Activated naive CD4-positive, alpha-beta T cell treated with anti-CD3 and anti-CD28 coated beads, Interleukin-2, amount 10 ng/mL, durations not matched to agents 7 days and 5 days (primary cell): ENCODE data around the gene ERBB3.

Experiments
- CTCF ChIA-PET: fragments of 350-600 bp; sonication (Branson Sonifier 250); formaldehyde crosslinking; loops from one replicate; lab custom pipeline; 2021; ENCODE audit warnings: antibody characterized with exemption; lab: Charles Lee
- DNase-seq: peaks from one replicate; pipeline ENCODE4 v3.0.0-alpha.2; 2020
- H3K27ac Mint-ChIP-seq: one replicate; pipeline ENCODE4 v1.8.0; 2021; ENCODE audit warnings: mild to moderate bottlenecking, moderate library complexity, mixed read lengths
- H3K27me3 Mint-ChIP-seq: one replicate; pipeline ENCODE4 v1.8.0; 2021; ENCODE audit warnings: mild to moderate bottlenecking, mixed read lengths
- H3K36me3 Mint-ChIP-seq: one replicate; pipeline ENCODE4 v1.8.0; 2021; ENCODE audit warnings: mixed read lengths
- H3K4me1 Mint-ChIP-seq: one replicate; pipeline ENCODE4 v1.8.0; 2021; ENCODE audit warnings: mixed read lengths
- H3K4me3 Mint-ChIP-seq: one replicate; pipeline ENCODE4 v1.8.0; 2021; ENCODE audit warnings: mild to moderate bottlenecking, moderate library complexity, mixed read lengths
- H3K9me3 Mint-ChIP-seq: one replicate; pipeline ENCODE4 v1.8.0; 2021; ENCODE audit warnings: mixed read lengths

ERBB3 gene

DNA sequence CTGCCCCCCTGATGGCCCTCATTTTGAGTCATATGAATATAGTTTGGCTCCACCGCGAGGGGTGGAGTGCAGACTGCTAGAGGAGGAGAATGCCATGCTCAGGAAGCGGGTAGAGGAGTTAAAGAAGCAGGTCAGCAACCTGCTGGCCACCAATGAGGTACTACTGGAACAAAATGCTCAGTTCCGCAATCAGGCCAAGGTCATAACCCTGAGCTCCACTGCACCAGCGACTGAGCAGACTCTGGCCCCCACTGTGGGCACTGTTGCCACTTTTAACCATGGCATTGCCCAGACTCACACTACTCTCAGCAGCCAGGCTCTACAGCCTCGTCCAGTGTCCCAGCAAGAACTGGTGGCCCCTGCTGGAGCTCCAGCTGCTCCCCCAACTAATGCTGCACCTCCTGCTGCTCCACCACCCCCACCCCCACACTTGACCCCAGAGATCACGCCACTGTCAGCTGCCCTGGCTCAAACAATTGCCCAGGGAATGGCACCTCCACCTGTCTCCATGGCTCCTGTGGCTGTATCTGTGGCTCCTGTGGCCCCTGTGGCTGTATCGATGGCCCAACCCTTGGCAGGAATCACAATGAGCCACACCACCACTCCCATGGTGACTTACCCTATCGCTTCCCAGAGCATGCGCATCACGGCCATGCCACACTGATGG, 41.4 kb downstream of the ERBB3 start:
- Mint-ChIP-seq H3K9me3 (no peaks in the 10 kb centered on the region), H3K4me1 (peaks cover 60% of the 10 kb centered on the region), H3K36me3 (peaks cover 30% of the 10 kb centered on the region)

GRCh38 chr12:56122637-56123036, 42.7 kb downstream of the ERBB3 start:
- H3K9me3 Mint-ChIP-seq, result no peaks in the 10 kb centered on the region
- no peak for DNase-seq
- no peak overlapping the region for H3K4me3 Mint-ChIP-seq
- H3K4me1 Mint-ChIP-seq, result peaks cover 69% of the 10 kb centered on the region
- H3K27ac Mint-ChIP-seq, result no peak overlapping the region
- peaks cover 1% of the 10 kb centered on the region for H3K27me3 Mint-ChIP-seq
- CTCF ChIA-PET, result interaction anchor here (1.1 to 3.5 kb wide), 2 partner anchors 66 to 70 kb away, joined by 3 to 31 read pairs; partner anchors contain the start of gene SMARCC2
- H3K36me3 Mint-ChIP-seq, result peaks cover 17% of the 10 kb centered on the region

More for the DNA sequence above, 41.4 kb downstream of the ERBB3 start:
- Mint-ChIP-seq H3K27me3 (no peaks in the 10 kb centered on the region), H3K4me3 (no peak overlapping the region), H3K27ac (no peak overlapping the region)
- CTCF ChIA-PET, result interaction anchor here (0.7 to 5.2 kb wide), 2 partner anchors 40 to 69 kb away, joined by 3 to 87 read pairs; partner anchors contain the start of gene SMARCC2
- DNase-seq, result no peak

DNA sequence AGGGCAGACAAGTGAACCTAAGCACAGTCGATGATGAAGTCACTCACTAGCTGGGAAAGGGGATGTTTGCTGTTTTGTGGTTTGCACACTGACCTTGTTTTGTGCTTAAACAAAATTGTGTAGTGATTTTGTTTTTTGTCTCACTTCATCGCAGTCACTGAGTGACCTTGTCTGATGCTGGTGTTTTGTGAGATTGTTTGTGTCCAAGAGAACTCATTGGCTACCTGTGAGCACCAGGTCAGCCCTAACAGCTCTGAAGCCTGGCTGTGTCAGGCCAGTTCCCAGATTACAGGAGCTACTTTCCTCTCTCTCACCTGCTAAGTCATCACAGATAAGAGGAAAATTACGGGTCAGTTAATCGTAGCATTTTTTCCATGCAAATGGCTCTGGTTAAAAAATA, 44.2 kb downstream of the ERBB3 start:
- DNase-seq, result no peak
- H3K4me1 Mint-ChIP-seq, result peaks cover 59% of the 10 kb centered on the region
- H3K36me3 Mint-ChIP-seq, result peaks cover 21% of the 10 kb centered on the region
- peaks cover 3% of the 10 kb centered on the region for H3K27me3 Mint-ChIP-seq
- H3K27ac Mint-ChIP-seq, result peak overlapping the region; percentile 12
- H3K9me3 Mint-ChIP-seq, result no peaks in the 10 kb centered on the region
- CTCF ChIA-PET, result interaction anchor here (1.5 to 3.5 kb wide), 2 partner anchors 35 to 65 kb away, joined by 7 to 31 read pairs; partner anchors contain the start of genes MYL6 and SMARCC2
- H3K4me3 Mint-ChIP-seq, result no peak overlapping the region

DNA sequence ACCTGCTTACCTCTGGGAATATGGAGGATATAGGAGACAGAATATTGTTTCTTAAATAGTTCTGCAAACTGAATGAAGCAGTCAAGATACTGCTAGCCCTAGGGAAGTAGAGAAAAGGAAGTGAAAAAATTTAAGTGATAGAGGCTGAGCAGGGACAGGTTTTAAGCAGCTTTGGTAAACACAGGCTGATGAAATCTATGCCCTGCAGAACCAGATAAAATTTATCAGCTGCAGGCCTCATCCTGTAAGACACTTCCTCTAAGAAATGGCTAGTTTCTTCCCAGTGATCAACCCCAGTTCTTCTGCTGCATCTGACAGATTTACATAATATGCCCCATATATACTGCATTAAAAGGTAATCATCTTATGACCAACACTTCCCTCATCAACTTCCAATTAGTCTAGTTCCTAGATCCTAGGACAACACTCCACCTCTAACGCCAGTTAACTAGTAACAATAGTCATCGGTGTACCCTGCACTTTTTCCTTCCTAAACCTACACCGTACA, 46.8 kb downstream of the ERBB3 start:
- Mint-ChIP-seq H3K27me3 (peaks cover 3% of the 10 kb centered on the region), H3K9me3 (peaks cover 3% of the 10 kb centered on the region), H3K27ac (peak overlapping the region; percentile 94), H3K4me1 (peaks cover 68% of the 10 kb centered on the region), H3K36me3 (peaks cover 31% of the 10 kb centered on the region), H3K4me3 (peak overlapping the region; percentile 97)
- no peak for DNase-seq
- CTCF ChIA-PET, result interaction anchor here (0.5 to 4.2 kb wide), 15 partner anchors 9 to 132 kb away, joined by 3 to 51 read pairs (median 6); partner anchors contain the start of genes ANKRD52, MYL6, MYL6B and RNF41

DNA sequence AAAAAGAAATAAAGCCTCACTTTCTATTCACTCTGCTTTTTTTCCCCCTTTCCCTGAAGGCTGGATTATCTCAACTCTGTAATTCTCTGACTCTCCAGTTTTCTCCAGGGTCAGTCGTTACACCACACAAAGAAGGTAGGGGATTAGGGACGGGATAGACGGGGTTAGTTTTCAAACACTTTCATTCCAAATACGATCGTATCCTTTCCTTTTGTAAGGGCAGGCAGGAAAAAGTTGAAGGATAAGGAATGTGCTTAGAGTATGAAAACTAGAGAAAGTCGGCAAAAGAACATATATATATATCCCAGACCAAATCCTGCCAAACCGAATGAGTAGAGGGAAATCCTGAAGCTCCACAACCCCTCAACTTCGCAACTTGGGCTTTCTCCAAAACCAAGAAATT, 47.5 kb downstream of the ERBB3 start:
- peaks cover 3% of the 10 kb centered on the region for H3K27me3 Mint-ChIP-seq
- H3K9me3 Mint-ChIP-seq, result peaks cover 3% of the 10 kb centered on the region
- DNase-seq, result no peak
- peaks cover 38% of the 10 kb centered on the region for H3K36me3 Mint-ChIP-seq
- CTCF ChIA-PET, result interaction anchor here (0.9 to 4.2 kb wide), 14 partner anchors 9 to 389 kb away, joined by 3 to 51 read pairs (median 7); partner anchors contain the start of genes MYL6, MYL6B, PA2G4 and RNF41
- peak overlapping the region; percentile 97 for H3K4me3 Mint-ChIP-seq
- peak overlapping the region; percentile 94 for H3K27ac Mint-ChIP-seq
- H3K4me1 Mint-ChIP-seq, result peaks cover 75% of the 10 kb centered on the region

DNA sequence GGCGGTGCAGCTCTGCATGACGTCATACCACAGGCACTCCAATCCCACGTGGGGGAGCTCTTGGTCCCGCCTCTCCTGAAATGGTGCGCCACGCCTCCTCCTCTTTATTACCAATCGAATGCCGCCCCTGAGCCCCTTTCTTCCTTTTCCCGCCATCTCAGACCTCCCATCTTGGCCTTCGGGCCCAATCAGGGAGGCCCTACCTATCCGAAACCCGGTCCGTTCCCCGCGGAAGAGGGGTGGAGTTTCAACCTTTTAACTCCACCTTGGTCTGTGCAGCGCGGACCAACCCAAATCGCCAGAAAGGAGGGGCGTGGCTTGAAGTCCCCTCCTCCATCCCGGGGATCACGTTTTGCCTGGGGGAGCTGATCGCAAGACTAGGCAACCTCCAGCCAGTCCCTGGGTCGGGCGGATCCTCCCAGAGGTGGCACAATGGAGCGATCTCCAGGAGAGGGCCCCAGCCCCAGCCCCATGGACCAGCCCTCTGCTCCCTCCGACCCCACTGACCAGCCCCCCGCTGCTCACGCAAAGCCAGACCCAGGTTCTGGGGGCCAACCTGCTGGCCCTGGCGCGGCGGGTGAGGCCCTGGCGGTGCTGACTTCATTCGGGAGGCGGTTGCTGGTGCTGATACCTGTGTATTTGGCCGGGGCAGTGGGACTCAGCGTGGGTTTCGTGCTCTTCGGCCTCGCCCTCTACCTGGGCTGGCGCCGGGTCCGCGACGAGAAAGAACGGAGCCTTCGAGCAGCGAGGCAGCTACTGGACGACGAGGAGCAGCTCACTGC, 48.1 kb downstream of the ERBB3 start, which contains the start of gene ESYT1:
Gene ESYT1, plus strand, starts transcription at position 380 of the 782 bp plus-strand sequence. Its CDS starts 53 bp downstream, at position 433.
- peak; percentile 99 for DNase-seq
- Mint-ChIP-seq H3K36me3 (peaks cover 43% of the 10 kb centered on the region), H3K4me1 (peaks cover 78% of the 10 kb centered on the region), H3K4me3 (peak within 1 kb of the TSS; percentile 97), H3K9me3 (peaks cover 3% of the 10 kb centered on the region), H3K27me3 (peaks cover 3% of the 10 kb centered on the region), H3K27ac (peak within 1 kb of the TSS; percentile 94)
- CTCF ChIA-PET, result interaction anchor here (0.9 to 4.2 kb wide), 14 partner anchors 9 to 390 kb away, joined by 3 to 51 read pairs (median 7); partner anchors contain the start of genes MYL6, MYL6B, PA2G4 and RNF41

DNA sequence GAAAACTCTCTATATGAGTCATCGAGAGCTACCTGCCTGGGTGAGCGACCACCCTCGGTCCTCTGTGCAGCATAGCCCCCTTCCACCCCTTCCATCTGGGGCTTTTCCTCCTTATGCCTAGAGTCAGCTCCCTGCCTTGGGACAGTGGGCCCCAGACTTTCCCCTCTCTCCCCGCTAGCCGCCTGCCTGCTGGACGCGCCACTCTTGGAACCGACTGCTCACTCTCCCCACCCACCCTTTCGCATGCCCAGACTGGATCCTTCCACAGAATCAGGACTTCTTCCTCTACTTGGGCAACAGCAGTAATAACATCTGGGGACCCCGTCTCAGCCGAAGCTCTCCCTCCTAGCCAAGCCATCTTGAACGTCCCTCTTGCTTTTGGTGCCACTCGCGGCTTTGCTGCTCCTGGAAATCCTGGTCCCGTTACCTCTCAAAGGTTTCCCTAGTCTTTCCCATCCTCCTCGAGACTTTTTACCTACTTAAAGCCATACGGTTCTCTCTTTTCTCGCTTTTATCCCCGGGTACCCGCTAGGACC, 48.8 kb downstream of the ERBB3 start:
- peak overlapping the region; percentile 94 for H3K27ac Mint-ChIP-seq
- H3K9me3 Mint-ChIP-seq, result peaks cover 3% of the 10 kb centered on the region
- H3K4me1 Mint-ChIP-seq, result peaks cover 82% of the 10 kb centered on the region
- CTCF ChIA-PET, result interaction anchor here (0.9 to 4.2 kb wide), 12 partner anchors 8 to 335 kb away, joined by 3 to 51 read pairs (median 7); partner anchors contain the start of genes MYL6, MYL6B, PA2G4 and RNF41
- peak overlapping the region; percentile 97 for H3K4me3 Mint-ChIP-seq
- no peak for DNase-seq
- H3K27me3 Mint-ChIP-seq, result peaks cover 3% of the 10 kb centered on the region
- peaks cover 49% of the 10 kb centered on the region for H3K36me3 Mint-ChIP-seq

DNA sequence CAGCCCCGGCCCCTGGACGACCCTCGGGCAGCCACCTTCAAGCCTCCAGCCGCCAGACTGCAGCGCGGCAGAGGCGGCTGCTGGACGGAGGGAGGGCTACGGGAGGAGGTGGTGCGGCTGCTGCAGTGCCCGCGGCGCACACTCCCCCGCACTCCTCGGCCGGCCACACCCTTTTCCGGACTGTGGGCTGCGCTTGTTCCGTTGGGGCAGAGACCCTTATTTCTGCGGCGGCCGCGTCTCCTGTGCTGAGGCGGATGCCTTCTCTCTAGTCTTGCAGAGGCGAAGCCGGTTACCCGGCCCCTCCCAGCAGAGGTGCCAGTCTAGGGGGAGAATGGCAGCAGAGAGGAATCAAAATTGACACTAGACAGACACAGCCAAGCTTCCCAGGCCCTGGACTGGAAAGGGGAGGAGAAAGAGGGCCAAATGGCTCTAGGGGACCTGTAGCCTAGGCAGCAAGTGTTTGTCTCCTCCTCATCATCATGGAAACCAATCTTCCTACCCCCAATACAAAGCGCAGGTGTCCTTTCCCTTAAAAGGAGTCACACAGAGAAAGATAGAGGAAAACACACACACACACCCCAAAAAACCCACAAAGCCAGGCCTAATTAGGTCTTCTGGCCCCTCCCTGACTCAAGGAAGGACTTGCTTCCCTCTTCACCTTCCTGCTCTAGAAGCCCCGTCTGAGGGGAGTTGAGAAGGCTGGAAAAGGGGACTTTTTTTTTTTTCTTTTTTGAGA, 49.4 kb downstream of the ERBB3 start:
- Mint-ChIP-seq H3K36me3 (peaks cover 55% of the 10 kb centered on the region), H3K4me1 (peaks cover 81% of the 10 kb centered on the region), H3K4me3 (peak overlapping the region; percentile 97), H3K9me3 (peaks cover 3% of the 10 kb centered on the region), H3K27ac (peak overlapping the region; percentile 94), H3K27me3 (peaks cover 3% of the 10 kb centered on the region)
- CTCF ChIA-PET, result interaction anchor here (0.6 to 4.2 kb wide), 4 partner anchors 10 to 59 kb away, joined by 3 to 51 read pairs (median 13); partner anchors contain the start of genes SMARCC2 and ZC3H10
- DNase-seq, result peak; percentile 88

- peaks cover 57% of the 10 kb centered on the region for H3K36me3 Mint-ChIP-seq
- peaks cover 3% of the 10 kb centered on the region for H3K9me3 Mint-ChIP-seq
Measured at GRCh38 chr12:56129942-56130495, 50.1 kb downstream of the ERBB3 start.

DNA sequence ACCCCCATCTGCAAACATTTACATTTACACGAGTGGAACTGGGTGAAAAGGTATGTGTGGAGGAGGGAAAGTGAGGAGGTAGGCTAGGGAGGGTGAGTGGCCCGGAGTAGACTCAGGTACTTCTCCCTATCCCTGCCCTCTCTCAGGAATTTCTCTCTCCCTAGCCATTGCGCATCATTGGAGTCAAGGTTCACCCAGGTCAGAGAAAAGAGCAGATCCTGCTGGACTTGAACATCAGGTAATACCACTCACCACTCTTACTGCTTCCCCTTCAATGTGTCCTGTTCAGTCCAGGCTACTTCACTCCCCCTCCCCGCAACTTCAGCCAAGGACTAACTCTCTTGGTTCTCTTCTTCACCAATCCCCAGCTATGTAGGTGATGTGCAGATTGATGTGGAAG, 50.9 kb downstream of the ERBB3 start:
- H3K27me3 Mint-ChIP-seq, result peaks cover 3% of the 10 kb centered on the region
- H3K4me3 Mint-ChIP-seq, result peak overlapping the region; percentile 97
- CTCF ChIA-PET, result no interaction called here
- peaks cover 71% of the 10 kb centered on the region for H3K4me1 Mint-ChIP-seq
- peaks cover 65% of the 10 kb centered on the region for H3K36me3 Mint-ChIP-seq
- peak overlapping the region; percentile 94 for H3K27ac Mint-ChIP-seq
- DNase-seq, result no peak
- H3K9me3 Mint-ChIP-seq, result peaks cover 3% of the 10 kb centered on the region

More at GRCh38 chr12:56129942-56130495, 50.1 kb downstream of the ERBB3 start:
- Mint-ChIP-seq H3K4me3 (peak overlapping the region; percentile 97), H3K27me3 (peaks cover 3% of the 10 kb centered on the region), H3K27ac (peak overlapping the region; percentile 94), H3K4me1 (peaks cover 75% of the 10 kb centered on the region)
- no peak for DNase-seq
- CTCF ChIA-PET, result interaction anchor here (0.6 to 2.7 kb wide), 2 partner anchors 11 to 14 kb away, joined by 3 to 20 read pairs; partner anchors contain the start of gene ZC3H10

DNA sequence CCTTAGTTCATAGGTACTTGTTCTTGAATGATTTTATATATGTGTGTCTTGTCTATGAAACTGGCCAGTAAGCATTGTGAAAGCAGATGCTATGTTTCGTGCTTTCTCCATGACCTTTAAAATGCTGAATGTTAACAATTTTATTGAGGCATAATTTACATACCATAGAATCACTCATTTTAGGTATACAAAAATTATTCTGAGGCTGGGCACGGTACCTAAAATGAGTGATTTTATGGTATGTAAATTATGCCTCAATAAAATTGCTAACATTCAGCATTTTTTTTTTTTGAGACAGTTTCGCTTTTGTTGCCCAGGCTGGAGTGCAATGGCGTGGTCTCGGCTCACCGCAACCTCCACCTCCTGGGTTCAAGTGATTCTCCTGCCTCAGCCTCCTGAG, 54.9 kb downstream of the ERBB3 start:
- peaks cover 91% of the 10 kb centered on the region for H3K36me3 Mint-ChIP-seq
- CTCF ChIA-PET, result no interaction called here
- no peak overlapping the region for H3K27ac Mint-ChIP-seq
- H3K4me1 Mint-ChIP-seq, result peaks cover 79% of the 10 kb centered on the region
- no peak overlapping the region for H3K4me3 Mint-ChIP-seq
- H3K27me3 Mint-ChIP-seq, result no peaks in the 10 kb centered on the region
- DNase-seq, result no peak
- peaks cover 3% of the 10 kb centered on the region for H3K9me3 Mint-ChIP-seq

DNA sequence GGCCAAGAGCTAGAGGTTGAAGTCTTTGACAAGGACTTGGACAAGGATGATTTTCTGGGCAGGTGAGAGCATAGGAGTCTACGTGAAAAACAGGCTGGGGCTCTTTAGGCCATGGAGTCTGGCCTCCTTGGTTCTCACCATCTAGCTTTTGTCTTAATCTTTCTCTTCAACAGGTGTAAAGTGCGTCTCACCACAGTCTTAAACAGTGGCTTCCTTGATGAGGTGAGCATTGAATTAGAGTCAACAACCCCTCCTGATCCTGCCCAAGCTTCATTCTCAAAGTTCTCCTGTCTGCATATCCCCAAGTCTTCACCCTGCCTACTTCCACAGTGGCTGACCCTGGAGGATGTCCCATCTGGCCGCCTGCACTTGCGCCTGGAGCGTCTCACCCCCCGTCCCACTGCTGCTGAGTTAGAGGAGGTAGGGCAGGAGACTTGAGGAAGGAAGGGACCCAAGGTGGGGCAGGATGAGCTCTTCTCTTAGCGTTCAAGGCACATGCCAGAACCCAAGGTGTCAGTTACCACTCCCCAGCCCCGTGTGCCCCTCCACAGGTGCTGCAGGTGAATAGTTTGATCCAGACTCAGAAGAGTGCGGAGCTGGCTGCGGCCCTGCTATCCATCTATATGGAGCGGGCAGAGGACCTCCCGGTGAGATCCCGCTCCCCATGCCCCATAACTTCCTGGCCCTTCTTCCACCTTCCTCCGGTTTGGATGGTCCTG, 58.0 kb downstream of the ERBB3 start:
- CTCF ChIA-PET, result interaction anchor here (1.7 to 2.6 kb wide), 3 partner anchors 10 to 14 kb away, joined by 6 to 10 read pairs (median 7); partner anchors contain the start of genes ESYT1 and MYL6B
- peaks cover 78% of the 10 kb centered on the region for H3K4me1 Mint-ChIP-seq

More for the DNA sequence above, 58.0 kb downstream of the ERBB3 start:
- Mint-ChIP-seq H3K4me3 (no peak overlapping the region), H3K9me3 (no peaks in the 10 kb centered on the region), H3K36me3 (peaks cover 87% of the 10 kb centered on the region), H3K27ac (peak overlapping the region; percentile 87), H3K27me3 (no peaks in the 10 kb centered on the region)
- no peak for DNase-seq
